Measurements from ENCODE around the gene FHIP2A.
A peak's percentile ranks its signal among the peaks of the same experiment; 100 is the strongest.
"Not testable (repeated sequence)": the region's sequence is repeated elsewhere in the genome, so short reads cannot be mapped to it uniquely, and the experiment has no call there.

FHIP2A gene

DNA sequence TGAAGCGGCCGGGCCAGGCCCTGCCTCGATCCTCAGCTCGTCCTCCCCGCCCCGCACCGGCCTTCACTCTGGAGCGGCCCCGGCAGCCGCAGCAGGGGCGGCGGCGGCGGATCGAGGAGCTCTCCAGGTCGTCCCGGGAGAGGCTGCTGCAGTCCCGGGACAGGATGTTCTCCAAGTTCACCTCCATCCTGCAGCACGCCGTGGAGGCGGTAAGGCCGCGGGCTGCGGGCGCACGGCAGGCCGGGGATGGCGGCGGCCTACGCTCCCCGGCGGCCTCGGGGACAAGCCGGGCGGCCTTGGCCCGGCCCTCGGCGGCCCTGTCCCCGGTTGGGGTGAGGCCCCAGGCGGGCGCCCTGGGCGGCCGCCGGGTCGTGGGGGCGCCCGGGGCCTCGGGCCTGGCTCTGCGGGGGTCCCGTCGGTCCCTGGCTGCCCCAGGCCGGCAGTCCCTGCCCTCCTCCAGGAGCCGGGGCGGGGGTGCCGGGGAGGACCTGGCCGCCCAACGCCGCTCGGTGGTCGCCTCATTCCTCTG is 399 bp downstream of the FHIP2A start:
- no peak for FAIRE-seq

DNA sequence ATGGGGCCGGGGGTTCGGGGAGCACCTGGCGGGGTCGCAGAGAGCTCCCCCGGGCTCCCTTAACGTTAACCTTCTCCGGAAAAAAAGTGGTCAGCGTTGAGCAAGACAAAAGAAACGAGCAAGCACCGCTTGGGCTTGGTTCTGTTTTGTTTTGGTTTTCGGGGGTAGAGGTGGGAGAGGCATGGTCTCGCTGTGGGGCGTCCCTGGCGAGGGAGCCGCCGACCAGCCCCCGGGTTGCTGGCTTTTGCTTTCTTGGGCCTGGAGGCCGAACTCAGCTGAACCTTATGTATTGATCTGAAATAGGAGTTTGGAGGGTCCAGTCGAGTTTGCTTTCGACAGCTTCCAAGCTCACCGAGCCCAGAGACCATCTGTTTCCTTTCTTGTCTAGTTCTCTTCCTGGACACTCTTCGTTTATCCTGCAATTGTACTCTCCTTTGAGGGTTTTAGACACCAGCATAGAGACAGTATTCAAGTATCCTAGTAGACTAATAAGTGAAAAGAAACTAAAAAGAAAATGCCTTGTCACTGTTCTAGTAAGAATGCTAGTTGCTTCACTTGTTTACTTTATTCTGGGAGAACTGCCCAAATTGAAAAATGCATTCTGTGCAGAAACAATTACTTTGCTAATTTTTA is 980 bp downstream of the FHIP2A start:
- FAIRE-seq, result no peak

DNA sequence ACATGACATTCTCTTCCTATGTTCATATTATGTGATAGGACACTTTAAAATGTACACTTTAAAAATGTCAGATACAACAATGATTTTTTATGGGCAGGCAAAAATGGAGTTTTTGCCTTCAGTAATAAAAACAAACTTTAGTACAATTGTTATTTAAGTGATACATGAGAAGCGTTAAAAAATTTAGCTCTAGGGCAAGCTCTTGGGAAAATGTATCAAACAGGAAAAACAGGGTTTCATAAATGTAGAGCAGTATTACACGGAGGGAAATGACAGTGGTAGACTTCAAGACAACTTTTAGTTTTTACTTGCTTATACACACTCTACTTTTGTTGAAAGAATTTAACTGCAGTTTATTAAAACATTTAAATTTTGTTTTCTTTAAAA is 1.5 kb downstream of the FHIP2A start:
- FAIRE-seq, result no peak

DNA sequence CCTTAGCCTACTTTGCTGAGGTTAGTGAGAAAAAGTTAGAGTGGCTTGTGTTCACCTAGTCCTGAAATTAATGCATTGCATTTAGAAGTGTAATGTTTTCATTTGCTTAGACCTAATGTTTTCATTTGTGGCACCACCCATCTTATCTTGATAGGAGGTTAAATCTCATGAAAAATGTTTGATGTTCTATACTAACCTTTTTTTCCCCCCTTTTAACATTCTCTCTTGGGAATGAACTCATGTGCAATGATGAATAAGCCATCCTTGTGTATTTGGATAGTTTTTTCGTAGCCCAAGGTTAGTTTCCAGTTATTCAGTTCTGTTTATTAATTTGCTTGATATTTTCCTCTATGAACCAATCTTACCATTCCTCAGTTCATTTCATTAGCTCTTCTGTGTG is 2.8 kb downstream of the FHIP2A start:
- no peak for FAIRE-seq

DNA sequence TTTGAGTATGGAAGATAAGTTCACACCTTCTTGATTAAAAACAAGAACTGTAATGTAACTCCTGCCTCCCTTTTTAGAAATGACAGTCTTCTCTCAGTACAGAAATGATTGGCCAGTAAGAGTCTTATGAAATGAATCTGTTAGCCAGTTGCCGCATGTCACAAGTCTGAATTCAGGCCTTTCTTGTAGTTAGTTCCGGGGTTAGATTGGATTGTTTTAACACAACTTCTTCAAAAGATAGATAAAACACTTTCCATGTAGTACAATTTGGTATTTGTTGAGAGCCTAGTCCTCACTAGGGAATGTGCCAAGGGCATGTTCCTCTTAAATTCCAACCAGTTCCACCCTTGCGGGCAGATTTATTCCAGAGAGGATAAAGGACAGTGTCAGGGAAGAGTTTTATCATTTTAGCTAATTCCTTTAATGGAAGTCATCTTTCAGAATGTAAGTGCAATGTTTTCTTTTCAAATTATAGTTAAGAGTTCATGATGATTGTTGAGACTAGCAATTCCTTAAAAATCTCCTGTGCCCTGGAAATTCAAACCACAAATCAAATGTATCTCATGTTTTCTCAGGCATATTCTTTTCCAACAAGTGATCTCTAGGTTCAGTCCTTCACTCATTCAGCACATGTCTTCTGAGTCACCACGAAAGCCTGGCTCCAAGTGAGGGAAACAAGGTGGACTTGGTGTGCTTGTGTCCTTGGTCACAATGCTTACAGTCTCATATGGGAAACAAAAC is 4.1 kb downstream of the FHIP2A start:
- FAIRE-seq, result no peak

DNA sequence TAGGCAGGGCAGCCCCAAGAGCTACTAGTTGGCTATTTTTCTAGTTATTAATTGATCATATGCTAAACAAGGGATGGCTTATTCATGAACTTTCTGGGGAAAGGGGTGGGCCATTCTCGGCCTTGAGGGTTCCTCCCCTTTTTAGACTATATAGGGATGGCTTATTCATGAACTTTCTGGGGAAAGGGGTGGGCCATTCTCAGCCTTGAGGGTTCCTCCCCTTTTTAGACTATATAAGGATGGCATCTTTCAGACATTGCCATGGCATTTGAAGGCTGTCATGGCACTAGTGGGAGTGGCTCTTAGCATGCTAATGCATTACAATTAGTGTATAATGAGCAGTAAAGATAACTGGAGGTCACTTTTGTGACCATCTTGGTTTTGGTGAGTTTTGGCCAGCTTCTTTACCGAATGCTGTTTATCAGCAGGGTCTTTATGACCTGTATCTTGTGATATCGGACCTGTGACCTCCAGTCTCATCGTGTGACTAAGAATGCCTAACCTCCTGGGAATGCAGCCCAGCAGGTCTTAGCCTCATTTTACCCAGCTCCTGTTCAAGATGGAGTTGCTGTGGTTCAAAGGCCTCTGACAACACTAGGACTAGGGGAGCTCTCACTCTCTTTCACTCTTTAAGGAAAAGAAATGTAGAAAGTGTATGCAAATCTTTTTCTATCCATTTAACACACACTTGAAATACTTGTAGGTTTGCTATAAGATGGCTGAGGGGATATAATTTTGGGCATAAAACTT is 7.8 kb downstream of the FHIP2A start:
- FAIRE-seq, result no peak

DNA sequence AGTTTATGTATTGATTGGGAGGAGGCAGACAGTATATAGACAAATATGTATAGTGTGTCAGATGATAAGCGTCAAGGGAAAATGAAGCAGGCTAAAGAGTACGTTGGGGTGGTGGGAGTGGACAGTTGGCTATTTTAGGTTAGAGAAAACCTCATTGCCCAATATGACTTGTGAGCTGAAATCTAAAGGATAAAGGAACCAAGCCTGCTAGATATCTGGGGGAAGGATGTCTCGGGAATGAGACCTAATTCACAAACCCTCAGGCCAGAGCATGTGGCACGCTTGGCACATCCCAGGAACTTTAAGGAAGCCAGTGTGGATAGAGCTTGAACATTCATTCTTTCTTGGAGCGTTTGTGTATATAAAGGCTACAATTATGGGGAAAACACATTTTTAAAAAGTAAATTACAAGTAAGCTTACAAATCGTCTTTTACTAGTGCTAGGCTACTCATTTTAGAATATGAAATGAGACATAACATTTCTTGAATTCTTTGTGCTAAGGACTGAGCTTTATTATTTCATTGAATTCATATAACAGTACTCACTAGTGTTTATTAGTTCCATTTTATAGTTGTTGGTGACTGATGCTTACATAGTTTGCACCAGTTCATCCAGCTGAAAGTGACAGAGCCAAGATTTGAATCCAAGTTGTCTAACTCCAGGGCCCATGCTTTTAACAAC is 9.7 kb downstream of the FHIP2A start:
- FAIRE-seq, result no peak

DNA sequence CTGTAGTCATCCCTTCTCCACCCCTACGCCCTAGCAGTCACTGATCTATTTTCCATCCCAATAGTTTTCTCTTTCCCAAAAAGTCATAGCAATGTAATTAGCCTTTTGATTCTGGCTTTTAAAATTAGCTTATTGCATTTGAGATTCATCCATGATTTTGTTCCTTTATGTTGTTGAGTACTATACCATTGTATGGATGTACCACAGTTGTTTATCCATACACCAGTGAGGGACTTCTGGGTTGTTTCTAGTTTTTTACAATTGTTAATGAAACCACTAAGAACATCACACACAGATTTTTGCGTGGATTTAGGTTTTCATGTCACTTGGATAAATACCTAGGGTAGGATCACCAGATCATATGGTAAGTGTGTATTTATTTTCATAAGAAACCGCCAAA is 16.1 kb downstream of the FHIP2A start:
- FAIRE-seq, result no peak

DNA sequence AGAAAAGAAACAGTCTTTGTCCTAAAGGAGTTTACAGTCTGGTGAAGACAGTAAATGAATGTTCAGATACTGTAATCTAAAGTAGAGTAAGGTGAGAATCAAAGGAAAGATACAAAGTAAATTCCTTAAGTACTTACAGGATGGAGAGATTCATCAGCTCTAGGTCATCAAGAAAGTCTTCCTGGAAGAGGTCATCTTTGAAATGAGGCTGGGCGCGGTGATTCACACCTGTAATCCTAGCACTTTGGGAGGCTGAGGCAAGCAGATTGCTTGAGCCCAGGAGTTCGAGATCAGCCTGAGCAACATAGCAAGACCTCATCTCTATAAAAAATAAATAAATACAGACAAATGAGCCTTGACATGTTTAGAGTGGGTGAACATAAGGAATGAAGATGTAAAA is 18.3 kb downstream of the FHIP2A start:
- FAIRE-seq, result no peak

DNA sequence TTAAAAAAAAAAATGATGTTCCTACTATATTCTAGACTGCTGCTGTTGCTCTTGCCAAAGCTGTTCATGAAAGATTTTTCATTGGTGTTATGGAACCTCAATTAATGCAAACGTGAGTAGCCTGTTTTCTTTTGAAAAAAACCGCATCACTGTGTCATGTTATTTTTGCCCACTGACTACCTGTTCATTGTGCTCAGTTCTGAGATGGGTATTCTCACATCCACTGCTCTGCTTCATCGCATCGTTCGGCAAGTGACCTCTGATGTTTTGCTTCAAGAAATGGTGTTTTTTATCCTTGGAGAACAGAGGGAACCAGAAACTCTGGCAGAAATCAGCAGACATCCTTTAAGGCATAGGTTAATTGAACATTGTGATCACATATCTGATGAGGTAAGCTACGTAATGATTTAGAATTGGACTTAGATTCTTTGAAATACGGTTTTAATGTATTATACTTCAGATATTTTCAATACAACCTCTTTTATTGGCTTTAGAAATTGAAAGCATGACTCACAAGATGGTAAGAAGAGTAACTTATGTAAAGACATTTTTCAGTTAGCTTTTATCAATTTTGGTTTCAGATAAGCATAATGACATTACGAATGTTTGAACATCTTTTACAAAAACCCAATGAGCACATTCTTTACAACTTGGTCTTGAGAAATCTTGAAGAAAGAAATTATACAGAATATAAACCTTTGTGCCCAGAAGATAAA is 24.6 kb downstream of the FHIP2A start:
- FAIRE-seq, result no peak

DNA sequence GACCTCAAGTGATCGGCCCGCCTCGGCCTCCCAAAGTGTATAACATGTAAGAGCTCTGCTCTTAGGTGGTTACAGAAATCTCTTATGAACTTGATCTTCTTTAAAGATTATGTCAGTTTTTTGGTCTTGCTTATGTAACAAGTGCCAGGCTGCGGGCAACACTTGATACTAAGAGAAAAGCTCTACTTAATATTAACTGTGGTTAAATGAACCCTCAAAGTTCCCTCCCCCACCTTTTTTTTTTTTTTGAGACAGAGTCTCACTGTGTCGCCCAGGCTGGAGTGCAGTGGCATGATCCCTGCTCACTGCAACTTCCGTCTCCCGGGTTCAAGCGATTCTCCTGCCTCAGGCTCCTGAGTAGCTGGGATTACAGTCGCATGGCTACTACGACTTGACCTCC is 25.9 kb downstream of the FHIP2A start:
- FAIRE-seq, result not testable (repeated sequence)

DNA sequence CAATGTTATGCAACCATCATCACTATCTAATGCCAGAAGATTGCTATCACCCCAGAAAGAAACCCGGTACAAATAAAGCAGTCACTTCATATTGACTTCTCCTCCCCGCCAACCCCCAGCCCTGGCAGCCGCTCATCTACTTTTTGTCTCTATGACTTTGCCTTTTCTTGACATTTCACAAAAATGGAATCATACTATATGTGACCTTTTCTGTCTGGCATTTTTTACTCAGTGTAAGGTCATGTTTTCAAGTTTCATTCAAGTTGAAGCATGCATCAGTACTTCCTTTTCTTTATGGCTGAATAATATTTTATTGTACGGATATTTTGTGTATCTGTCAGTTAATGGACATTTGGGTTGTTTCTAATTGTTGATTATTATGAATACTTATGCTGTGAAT is 28.1 kb downstream of the FHIP2A start:
- FAIRE-seq, result no peak

DNA sequence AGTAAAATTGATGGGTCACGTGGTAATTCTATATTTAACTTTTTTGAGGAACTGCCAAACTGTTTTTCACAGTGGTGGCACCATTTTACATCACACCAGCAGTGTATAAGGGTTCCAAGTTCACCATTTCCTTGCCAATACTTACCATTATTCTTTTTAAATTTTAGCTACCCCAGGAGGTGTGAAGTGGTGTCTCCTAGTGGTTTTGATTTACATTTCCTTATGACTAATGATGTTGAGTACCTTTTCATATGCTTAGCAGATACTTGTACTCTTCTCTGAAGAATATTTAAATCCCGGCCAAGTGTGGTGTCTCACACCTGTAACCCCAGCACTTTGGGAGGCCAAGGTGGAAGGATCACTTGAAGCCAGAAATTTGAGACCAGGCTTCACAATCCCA is 28.5 kb downstream of the FHIP2A start:
- FAIRE-seq, result no peak

DNA sequence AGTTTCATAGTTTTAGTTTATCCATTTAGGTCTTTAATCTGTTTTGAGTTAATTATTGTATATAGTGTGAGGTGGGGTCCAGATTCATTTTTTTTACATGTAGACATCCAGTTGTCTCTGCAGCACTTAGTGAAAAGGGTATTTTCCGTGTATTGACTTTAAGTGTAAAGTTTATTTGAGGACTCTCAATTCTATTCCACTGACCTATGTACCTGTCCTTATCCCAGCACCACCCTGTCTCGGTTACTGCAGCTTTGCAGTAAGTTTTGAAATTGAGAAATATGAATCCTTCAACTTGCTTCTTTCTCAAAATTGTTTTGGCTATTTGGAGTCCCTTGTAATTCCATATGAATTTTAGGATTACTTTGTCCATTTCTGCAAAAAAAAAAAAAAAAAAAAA is 29.8 kb downstream of the FHIP2A start:
- no peak for FAIRE-seq

DNA sequence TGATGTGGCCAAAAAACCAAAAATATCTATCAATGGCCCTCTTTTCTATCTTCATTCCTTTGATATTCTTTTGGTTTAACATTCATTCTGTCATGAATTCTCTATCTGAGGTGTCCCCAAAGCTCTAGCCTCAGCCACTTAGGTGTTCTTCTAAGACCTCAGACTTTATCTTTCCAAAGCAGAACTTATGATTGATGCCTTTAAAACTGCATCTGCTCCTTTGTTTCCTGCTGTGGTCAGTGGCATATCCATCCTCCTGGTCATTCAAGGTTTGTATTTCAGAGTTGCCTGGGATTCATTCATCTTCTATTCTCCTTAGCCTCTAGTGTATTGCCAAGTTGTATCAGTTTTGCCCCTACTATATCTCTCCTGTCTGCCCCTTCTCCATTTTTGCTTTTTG is 30.6 kb downstream of the FHIP2A start:
- no peak for FAIRE-seq

DNA sequence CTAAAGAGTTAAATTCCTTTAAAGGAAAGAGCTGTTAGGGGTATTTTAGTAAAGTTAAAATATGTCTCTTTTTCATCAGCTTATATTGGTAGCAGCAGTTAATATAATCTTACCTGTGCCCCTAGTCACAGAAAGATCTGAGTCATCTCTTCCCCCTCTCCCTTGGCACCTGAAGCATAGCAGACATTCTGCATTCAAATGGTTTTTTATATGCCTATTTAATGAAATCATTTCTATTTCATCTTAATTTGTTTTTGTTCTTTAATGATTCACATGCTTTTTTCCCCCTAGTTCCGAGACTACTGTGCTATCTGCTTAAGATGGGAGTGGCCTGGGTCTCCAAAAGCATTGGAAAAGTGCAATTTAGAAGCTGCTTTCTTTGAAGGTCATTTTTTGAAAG is 33.3 kb downstream of the FHIP2A start:
- FAIRE-seq, result no peak

DNA sequence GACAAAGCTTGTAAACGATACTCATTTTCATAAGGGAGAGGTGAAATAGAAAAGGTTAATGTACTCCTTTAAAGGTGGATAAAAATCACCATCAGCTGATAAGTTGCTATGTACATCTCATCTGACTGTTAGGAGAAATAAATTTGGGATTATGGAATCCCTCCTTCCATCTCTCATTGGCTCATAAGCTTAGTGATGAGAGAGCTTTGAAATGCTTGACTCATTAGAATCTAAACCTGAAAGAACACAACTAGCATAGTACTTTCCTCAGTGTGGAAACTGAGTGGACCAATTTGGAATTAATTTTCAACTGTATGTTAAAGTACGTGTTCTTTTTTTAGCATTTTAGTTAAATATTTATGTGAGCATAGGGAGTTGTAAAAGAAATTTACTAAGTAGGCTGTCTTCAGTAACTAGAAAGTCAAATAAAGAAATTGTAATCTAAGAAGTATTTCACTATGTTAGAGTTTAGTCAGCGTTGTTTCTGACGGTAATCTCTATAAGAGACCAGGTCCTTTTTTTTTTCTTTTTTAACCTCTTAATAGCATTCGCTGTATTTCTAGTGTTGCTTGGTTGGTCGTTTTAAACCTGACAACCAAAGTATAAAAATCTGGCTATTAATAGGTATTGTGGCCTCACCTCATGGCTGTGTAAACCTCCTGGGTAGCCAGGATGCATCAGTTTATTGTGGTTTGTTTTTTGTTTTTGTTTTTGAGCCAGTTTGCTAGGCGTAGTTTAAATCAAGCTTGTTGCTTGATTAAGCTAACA is 34.4 kb downstream of the FHIP2A start:
- no peak for FAIRE-seq

DNA sequence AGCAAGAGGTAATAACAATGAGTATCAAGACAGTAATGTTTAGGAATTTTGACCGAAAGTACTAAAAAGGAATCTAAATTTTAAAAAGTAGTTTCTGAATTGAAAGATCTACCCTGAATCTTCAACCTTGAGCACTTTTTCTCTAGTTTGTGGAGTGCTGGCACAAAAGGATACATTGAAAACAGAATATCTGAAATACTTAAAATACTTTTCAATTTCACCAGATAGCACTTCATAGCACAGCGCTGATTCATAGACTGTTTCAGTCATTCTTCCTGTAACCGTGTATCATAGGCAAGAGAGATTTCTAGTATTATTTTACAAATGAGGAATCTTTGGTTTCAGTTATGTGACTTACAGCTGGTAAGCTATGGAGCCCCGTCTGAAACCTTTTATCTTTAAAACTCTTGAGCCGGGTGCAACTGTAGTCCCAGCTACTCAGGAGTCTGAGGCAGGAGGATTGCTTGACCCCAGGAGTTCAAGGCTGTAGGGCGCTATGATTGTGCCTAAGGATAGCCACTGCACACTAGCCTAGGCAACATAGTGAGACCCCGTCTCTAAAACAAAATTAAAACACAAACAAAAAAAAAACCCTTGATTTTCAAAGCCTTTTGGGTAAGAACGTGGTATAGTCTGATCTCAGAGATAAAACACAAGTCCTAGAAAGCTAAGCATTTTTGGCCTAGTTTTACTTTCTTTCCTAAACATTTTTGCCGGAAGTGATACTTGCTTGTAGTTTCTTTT is 35.1 kb downstream of the FHIP2A start:
- no peak for FAIRE-seq

DNA sequence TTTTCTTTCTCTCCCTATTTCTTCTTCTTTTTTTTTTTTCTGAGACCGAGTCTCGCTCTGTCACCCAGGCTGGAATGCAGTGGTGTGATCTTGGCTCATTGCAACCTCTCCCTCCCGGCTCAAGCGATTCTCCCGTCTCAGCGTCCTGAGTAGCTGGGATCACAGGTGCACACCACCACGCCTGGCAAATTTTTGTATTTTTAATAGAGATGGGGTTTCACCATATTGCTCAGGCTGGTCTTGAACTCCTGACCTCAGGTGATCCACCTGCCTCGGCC is 35.6 kb downstream of the FHIP2A start:
- not testable (repeated sequence) for FAIRE-seq

DNA sequence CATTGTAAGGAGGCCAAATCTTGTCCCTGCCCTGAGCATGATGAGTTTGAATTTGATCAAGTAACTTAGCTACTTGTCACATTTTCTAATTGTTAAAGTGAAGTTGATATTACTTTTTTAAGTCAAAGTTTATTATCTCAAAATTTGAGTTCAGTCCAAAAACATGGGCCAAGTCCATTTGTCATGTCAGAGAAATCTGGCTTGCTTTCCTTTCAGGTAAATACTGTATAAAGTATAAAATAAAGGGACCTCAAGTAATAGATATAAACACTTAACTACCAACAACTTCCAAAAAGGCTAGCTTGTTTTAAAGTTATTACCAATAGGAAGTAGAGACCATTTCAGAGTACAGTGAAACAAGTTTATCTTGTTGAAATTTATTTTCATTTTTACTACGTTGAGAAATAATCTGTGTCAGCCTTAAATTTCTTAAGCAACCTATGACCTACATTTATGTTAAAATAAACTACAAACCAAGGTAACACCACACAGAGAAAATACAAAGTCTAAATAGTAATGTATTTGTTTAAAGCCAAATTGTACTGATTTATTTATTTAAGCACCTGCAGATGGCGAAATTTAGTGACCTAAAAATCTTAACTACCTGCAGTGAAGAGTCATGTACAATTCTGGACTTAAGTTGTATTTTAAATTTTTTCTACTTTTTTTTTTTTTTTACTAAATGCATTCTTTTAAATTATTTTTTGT is 36.5 kb downstream of the FHIP2A start:
- peak; percentile 33 for FAIRE-seq

DNA sequence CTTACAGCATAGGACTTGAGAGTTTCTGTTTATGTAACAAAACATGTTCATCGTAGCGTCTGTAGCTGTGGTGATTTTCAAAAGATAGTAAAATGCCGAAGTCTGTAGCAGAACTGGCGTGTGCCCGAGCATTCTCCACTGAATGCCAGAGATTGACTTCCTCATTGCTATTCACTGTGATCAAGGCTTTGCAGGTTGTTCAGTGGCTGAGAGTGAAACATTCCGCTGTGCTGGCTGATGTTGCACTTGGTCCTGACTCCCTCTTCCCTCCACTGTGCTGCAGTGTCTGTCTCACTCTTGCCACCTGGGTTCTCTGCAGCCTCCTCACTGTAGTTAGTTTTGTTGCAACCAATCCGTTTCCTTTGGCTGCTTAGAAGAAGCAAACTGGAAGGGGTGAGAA is 37.6 kb downstream of the FHIP2A start:
- FAIRE-seq, result no peak

Measured in G401.6 (cell line).